IPS DF 4.7 (cell line): ENCODE data around the gene PRKAR1B.

Source experiments
- DNase-seq: peaks from one replicate; pipeline ENCODE4 v3.0.0-alpha.2; 2013; ENCODE audit warnings: low spot score; ENCODE audit errors: extremely low read depth

The PRKAR1B gene

DNA sequence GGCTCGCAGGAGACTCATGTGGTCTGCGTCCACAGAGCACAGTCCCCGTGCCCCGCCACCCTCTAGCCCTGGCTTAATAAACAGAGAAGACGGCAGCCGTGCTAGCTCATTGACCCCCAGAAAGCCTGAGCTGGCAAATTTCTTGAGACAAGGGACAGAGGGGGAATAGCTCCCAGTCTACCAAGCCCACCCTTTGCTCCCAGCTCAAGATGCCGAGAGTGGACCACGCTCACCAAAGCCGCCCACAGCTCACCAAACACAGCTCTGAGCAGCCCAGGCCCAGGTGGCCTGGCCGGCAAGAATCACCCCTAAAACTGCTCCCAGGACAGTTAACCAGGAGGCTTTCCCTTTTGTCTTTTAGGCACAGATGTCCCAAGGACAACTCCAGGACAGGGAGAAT is 212.8 kb downstream of the PRKAR1B start:
- no peak for DNase-seq

- no peak for DNase-seq
These were observed 213.4 kb downstream of the PRKAR1B start for GRCh38 chr7:513521-514166.

DNA sequence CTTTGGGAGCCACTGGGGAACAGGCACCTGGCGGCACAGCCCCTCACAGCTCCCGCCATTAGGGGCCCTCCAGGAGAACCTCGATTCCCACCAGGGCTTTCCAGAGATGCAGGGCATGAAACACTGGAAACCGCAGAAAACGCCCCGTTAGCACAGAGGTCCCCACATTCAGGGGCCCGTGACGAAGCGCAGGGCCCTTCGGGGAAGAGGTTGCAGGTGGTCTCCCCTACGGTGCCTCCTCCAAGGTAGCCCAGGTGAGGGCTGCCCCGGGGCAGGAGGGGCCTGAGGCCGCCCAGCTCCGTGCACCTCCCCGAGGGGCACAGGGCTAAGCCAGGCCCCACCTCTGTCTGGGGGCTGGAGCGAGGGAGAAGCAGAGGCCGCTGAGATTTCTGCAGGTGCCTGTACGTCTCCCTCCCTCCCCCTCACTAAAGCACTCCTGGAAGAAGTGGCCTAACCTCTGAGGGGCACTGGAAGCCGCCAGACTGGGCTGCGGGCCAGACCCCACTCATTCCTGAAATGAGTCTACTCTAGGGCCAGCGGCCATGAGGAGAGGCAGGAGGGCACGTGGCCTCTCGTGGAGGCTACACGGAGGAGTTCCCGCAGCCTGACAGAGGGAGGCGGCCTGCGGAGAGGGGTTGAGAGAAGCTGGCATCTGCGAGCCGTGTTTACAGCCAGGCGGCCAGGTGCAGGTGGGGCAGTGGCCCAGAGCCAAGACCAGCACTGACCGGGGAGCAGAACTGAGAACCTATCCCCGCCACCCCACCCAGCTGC is 214.4 kb downstream of the PRKAR1B start:
- no peak for DNase-seq

- DNase-seq: no peak
These were observed 215.0 kb downstream of the PRKAR1B start for GRCh38 chr7:512146-512510.

DNA sequence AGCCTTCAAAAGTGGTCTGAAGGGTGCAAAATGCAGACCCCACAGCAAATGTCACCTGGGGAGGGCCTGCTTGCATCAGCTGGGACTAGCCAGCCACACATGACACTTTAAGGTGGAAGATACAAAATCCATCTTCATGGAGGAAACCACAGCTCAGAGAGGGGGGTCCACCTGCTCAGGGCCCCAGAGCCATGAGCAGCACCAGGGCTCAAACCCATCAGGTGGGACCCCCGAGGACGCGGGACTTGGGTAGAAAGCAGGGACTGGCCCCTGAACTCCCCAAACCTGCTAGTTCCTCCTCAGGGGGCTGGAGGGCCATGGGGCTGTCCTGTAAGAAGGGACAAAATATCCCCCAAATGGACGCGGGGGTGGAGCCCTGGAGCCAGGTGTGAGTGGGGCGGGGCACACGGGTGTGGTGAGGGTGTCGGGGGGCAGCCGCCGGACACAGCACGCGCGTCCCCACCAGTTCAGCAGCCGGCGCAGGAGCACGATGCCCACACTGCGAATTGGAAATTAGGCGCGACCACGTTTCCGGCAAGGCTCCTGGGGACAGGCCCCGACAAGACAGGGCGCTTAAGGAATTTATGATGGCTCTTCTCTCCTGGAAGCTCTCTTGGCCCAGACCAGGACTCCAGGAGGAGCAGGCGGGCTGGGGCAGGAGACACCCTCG is 215.5 kb downstream of the PRKAR1B start:
- DNase-seq: no peak

DNA sequence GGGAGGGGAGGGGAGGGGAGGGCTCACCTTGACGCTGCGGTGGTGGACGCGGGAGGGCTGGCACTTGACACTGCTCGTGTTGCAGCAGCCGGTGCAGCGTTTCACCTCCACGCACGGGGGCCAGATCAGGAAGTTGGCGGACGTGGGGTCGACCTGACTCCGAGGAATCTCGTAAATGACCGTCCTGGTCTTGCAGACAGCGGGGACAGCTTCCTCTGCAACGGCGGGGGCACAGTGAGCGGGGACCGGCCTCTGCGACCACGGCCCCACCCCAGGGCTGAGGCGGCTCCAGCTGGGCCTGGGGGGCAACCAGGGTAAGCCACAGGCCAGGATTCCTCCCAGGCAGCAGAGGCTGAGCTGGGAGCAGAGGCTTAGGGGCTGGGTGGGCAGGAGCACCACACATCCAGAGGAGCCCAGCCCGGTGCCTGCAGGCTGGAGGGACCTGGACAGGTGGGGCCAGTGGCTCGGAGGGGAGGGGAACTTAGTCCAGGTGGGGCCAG is 216.2 kb downstream of the PRKAR1B start:
- no peak for DNase-seq

DNA sequence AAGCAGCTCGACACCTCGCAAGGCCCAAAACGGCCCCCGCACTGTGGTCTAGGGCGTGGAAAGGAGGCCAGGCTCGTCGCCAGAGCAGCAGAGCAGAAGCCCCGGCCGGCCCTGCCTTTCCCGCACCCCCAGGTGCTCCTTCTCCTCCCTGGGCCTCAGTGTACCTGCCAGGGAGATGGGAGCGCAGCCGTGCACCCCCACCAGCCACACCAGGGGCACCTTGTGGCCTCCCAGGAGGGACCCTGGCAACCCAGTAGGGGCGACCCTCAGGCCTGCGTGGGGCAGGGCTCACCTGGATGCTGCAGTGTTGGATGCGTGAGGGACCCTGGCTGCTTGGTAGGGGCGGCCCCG is 217.0 kb downstream of the PRKAR1B start:
- no peak for DNase-seq

DNA sequence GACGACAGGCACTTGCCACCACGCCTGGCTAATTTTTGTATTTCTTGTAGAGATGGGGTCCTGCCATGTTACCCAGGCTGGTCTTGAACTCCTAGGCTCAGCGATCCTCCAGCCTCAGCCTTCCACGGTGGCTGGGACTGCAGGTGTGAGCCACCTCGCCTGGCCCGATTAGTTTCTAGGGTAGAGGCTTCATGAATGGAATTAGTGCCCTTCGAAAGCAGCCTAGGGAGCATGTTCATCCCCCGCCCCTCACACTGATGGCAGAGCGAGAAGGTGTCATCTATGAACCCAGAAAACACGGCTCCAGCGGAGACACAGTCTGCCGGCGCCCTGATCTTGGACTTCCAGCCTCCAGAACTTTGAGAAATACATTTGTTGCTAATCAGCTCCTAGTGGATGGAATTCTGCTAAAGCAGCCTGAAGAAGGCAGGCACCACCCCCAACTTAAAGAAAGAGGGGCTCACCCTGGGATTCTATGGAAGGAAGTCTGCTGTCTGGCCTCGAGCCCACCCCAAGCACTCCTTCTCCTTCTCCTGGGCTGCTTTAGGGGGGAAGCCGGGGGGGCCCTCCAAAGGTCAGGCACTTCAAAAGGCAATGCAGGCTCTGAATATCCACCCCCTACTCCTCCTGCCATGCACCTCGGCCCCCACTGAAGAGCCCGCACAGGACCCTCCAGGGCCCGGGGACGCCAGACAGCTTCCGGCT is 217.5 kb downstream of the PRKAR1B start:
- no peak for DNase-seq

- no peak for DNase-seq
These were observed 218.5 kb downstream of the PRKAR1B start for GRCh38 chr7:508461-509170.

- DNase-seq: no peak
These were observed 219.3 kb downstream of the PRKAR1B start for GRCh38 chr7:507623-508300.

DNA sequence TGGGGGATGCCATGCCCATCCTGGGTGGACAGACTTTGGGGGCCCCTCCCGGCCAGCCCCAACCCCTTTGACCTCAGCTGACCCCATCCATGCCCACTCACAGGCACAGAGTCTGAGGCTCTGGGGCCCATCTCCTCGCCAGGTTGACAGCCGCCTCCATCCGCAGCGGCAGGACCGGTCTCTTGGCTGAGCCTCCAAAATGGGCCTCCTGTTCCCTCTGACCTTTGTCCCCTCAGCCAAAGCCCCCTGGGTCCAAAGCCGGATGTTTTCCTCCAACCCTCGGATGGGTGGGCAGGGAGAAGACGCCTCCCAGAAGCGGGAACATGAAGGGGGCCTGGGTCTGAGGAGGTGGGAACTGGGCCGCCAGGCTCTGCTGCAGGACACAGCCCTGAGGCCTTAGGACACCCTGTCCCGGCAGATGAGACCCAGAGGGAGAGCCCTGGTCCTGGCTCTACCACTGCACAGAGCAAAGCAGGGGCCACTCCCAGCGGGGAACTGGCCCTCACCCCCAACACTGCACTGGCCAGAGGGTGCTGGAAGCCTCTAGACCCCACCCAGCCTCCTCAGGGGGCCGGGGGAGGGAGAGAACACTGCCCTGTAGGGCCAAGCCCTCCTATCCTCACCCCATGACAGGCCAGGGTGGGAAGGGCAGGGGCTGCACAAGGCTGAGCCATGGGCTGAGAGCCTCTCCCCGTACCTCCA is 220.0 kb downstream of the PRKAR1B start:
- DNase-seq: no peak

DNA sequence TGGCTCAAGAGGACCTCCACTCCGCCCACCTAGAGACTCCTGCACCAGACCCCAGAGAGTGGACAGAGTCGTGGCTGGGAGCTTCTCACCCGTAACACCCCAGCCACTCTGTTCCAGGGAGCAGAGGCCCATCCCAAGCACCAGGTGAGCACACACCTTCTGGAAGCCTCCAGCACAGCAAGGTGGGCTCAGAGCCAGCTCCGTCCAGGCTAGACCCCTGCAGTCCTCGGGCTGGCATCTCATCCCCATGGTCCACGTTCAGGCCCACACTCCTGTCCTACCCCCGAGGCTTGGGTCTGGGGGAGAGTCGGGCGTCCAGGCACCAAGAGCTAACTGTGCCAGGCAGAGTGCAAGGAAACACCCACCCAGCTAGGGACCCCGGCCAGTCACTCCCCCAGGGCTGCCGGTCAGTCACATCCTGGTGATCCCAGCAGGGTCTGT is 220.7 kb downstream of the PRKAR1B start:
- DNase-seq: no peak

DNA sequence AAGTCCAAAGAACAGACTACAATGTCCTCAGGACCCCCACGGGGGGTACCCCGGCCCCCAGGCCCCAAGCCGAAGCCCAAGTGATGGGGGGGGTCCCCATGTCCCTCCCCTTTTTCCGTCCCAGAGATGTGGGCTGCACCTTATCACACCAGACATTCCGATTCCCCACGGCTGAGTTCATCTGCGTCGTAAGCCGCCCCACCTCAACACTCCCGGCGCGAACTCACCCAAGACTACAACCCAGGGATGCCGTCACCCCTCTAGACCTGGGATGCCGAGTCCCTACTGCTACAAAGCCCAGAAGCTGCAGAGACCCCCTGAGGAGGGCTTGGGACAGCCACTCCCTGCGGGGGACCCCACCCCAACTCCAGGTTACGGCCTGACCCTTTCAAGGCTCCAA is 221.9 kb downstream of the PRKAR1B start:
- DNase-seq: no peak

- no peak for DNase-seq
These were observed 222.6 kb downstream of the PRKAR1B start for GRCh38 chr7:504221-505111.

DNA sequence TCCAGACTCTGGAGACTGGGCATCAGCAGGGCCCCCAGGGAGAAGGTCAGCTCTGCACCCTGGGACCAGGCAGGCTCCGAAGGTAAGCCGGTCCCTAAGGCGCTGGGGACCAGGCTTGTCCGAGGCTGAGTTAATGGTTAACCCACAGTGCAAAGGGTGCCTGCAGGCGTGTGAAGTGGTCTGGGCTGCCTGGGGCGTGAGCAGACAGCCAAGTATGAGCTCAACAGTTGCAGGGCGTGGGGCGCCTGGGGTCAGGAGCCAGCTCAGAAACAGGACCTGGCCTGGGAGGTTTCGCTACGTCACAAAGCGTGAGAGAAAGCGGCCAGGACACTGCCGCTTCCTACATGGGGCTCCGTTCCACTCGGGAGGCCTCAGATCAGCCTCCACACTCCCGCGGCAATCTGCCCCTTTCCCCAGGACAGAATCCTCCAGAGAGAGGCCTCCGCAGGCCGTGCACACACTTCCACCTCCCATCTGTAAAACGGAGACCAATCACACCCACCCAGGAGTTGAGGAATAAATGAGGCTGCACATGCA is 223.4 kb downstream of the PRKAR1B start:
- DNase-seq: no peak

DNA sequence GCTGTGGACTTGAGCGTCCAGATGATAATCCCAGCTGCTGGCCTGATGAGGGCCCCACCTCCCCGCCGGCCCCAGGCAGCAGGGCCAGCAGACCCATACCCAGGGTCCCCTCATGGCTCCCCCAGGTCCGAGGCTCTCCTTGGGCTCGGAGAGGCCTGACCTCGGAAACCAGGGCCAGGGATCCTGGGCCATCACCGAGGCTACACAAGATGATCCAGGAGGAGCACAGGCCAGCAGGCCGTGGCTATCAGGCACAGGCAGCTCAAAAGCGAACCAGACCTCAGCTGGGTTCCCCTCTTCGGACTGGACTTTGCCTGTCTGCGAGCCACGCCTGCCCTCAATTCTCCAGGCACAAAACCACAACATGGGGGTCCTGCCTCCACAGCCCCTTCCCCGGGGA is 224.8 kb downstream of the PRKAR1B start:
- DNase-seq: no peak

- DNase-seq: no peak
These were observed 225.6 kb downstream of the PRKAR1B start for GRCh38 chr7:501526-501925.

DNA sequence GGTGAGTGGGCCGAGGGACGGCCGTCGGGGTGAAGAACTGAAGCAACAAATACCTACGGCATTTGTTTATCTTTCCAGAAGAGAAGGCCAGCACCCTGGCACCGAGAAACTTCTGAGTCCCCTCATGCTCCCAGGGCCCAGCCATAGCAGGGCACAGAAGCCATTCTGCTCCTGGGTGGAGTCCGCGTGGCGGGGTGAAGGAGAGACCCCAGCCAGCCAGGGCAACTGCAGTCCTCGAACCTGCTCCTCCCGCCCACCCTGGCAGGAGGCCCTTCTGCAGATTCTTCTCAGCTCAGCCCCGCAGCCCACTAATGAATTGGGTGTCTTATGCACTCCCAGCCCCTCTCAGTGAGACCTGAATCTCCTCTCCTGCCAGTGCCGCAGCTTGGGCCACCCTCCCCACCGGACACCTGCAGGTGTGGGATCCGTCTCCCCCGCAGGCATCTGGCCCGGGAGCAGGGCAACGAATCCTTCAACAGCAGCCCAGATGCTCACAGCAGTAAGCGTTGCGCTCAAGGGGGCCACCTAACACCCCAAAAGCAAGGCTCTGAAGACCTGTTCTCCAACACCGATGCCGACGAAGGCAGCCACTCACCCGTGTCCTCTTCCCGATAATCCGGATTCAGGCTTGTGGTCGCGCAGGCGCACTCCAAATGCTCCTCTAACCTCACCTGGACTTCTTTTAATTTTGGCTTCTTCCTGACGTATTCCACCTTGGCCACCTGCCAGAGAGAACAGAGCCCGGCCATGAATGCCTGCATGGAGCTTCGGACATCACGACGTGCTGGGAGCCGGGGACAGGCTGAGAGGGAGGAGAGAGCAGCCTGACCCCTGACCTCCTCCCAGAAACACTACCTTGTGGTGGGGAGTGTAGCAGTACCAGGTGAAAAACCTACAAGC is 226.3 kb downstream of the PRKAR1B start:
- DNase-seq: no peak
